ENCODE measurements around the gene CARD9. TPM values are rescaled to one million over a fixed set of nuclear protein-coding genes. Genes with fewer than 3 reads are reported as not detected.
"Not testable (repeated sequence)": the region's sequence is repeated elsewhere in the genome, so short reads cannot be mapped to it uniquely, and the experiment has no call there.

The CARD9 gene
- total RNA-seq, 2 experiments from 2014 or later: 0.92 to 1.7 TPM

DNA sequence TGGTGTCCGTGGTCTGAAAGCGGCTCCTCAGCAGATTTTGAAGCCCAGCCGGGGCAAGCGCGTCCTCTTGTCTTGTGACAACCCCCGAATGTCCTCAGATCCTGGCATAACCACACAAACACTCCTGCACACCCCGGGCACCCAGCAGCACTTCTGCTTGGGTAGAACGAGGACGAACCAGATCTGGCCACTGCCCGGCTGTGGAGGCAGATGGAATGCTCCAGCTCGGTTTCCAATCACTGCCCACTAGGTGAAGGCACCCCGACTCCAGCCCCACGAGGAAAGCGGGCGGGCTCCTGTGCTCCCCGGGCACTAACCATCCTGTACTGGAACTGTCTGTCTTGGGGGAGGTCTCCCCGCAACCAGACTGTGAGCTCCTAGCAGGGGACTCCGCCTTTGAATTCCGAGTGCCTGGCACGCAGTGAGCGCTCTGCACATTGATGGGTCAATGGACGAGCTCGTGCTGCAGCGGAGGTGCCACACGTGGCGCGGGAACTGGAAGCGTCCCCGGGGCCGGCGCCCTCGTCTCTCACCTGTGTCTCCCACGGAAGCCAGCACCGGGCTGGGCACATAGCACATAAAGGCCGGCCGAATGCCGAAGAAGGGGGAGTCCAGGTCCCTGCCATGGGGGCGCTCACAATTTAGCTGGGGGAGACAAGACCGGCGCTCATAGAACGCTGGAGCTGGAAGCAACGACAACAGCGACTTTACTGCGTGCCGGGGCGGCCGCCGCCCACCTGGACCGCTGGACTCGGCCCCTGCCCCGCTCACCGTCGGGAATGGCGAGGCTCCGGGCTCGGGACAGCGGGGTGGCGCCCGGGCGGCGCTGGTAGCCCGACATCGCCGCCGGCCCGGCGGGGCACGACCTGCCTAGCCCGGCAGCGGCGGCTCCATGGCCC is 36.3 kb upstream of the CARD9 start:
- DNase-seq (ENCODE audit: low spot score): peak; percentile 61
- no peaks in the 10 kb centered on the region for H3K9me2 ChIP-seq (ENCODE audit: insufficient read depth, low read length)
- peak overlapping the region; percentile 92 for H3K4me3 ChIP-seq (ENCODE audit: low read depth, low read length, poor library complexity, severe bottlenecking)
- ChIA-PET POLR2A (interaction anchor here (0.5 to 1.4 kb wide), 5 partner anchors 9 to 1139 kb away, joined by 3 to 5 read pairs (median 4); partner anchors contain the start of gene DNLZ), CTCF (ENCODE audit: unreplicated experiment) (interaction anchor here (0.6 to 0.7 kb wide), 2 partner anchors 44 to 47 kb away, joined by 3 read pairs; partner anchors contain the start of gene DNLZ)
- TF ChIP-seq EZH2phosphoT487 (IDR thresholded peaks at IDR 0.05; ENCODE audit: borderline replicate concordance, low read depth, low read length): no peak
- TF ChIP-seq, protein P1, sequence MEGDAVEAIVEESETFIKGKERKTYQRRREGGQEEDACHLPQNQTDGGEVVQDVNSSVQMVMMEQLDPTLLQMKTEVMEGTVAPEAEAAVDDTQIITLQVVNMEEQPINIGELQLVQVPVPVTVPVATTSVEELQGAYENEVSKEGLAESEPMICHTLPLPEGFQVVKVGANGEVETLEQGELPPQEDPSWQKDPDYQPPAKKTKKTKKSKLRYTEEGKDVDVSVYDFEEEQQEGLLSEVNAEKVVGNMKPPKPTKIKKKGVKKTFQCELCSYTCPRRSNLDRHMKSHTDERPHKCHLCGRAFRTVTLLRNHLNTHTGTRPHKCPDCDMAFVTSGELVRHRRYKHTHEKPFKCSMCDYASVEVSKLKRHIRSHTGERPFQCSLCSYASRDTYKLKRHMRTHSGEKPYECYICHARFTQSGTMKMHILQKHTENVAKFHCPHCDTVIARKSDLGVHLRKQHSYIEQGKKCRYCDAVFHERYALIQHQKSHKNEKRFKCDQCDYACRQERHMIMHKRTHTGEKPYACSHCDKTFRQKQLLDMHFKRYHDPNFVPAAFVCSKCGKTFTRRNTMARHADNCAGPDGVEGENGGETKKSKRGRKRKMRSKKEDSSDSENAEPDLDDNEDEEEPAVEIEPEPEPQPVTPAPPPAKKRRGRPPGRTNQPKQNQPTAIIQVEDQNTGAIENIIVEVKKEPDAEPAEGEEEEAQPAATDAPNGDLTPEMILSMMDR (conservative IDR thresholded peaks at IDR 0.05; ENCODE audit: low read length): no peak
- peaks cover 49% of the 10 kb centered on the region for H3K79me2 ChIP-seq (ENCODE audit: insufficient read depth, low read depth, low read length)
- no peaks in the 10 kb centered on the region for H3K9me3 ChIP-seq (ENCODE audit: low read length)
- peak overlapping the region; percentile 56 for H3K27ac ChIP-seq (ENCODE audit: low read depth, low read length, poor library complexity, severe bottlenecking)
- H4K20me1 ChIP-seq (ENCODE audit: insufficient read depth, low read length): no peaks in the 10 kb centered on the region
- BruUV-seq (replicated peaks): TSS peak; percentile 52
- H2AFZ ChIP-seq (ENCODE audit: low read length): no peak overlapping the region
- intact Hi-C loops (cut with micrococcal nuclease; ENCODE audit: unreplicated experiment): loop anchor here (2.0 kb wide), 1 partner anchor 73 kb away; the partner anchor contains the start of gene SEC16A
- H3K4me1 ChIP-seq (ENCODE audit: insufficient read depth, low read length, poor library complexity, severe bottlenecking): peaks cover 37% of the 10 kb centered on the region
- H3K4me2 ChIP-seq (ENCODE audit: low read length): peak overlapping the region; percentile 100
- peaks cover 71% of the 10 kb centered on the region for H3K36me3 ChIP-seq (ENCODE audit: insufficient read depth, low read length)

DNA sequence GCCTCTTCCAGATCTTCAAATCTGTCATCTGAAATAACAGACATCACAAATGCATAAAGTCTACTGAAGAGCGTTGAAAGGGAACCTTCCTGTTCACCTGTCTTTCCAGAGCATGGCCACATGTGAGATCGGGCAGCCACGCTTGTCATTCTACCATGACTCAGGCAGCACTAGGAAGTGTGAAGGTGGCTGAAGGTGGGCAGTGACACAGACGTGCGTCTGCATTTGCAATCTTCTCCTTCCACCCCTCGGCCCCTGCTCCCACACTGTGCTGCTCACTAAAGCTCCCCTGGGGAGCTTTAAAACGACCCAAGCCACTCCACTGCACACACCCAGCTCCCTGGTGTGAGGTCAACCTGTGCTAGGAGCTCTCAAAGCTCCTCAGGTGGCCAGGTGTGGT is 34.4 kb upstream of the CARD9 start:
- BruUV-seq (replicated peaks): no TSS peak
- H2AFZ ChIP-seq (ENCODE audit: low read length): no peak overlapping the region
- no peak overlapping the region for H3K4me3 ChIP-seq (ENCODE audit: low read depth, low read length, poor library complexity, severe bottlenecking)
- no peak for DNase-seq (ENCODE audit: low spot score)
- no peaks in the 10 kb centered on the region for H3K9me3 ChIP-seq (ENCODE audit: low read length)
- peaks cover 69% of the 10 kb centered on the region for H3K36me3 ChIP-seq (ENCODE audit: insufficient read depth, low read length)
- no peak for TF ChIP-seq EZH2phosphoT487 (IDR thresholded peaks at IDR 0.05; ENCODE audit: borderline replicate concordance, low read depth, low read length)
- TF ChIP-seq, protein P1 (conservative IDR thresholded peaks at IDR 0.05; ENCODE audit: low read length): no peak
- no peak overlapping the region for H3K4me2 ChIP-seq (ENCODE audit: low read length)
- H4K20me1 ChIP-seq (ENCODE audit: insufficient read depth, low read length): no peaks in the 10 kb centered on the region
- peaks cover 43% of the 10 kb centered on the region for H3K4me1 ChIP-seq (ENCODE audit: insufficient read depth, low read length, poor library complexity, severe bottlenecking)
- peaks cover 49% of the 10 kb centered on the region for H3K79me2 ChIP-seq (ENCODE audit: insufficient read depth, low read depth, low read length)
- POLR2A ChIA-PET: no interaction called here
- CTCF ChIA-PET (ENCODE audit: unreplicated experiment): no interaction called here
- H3K9me2 ChIP-seq (ENCODE audit: insufficient read depth, low read length): no peaks in the 10 kb centered on the region
- intact Hi-C loops (cut with micrococcal nuclease; ENCODE audit: unreplicated experiment): no loop called here
- no peak overlapping the region for H3K27ac ChIP-seq (ENCODE audit: low read depth, low read length, poor library complexity, severe bottlenecking)

DNA sequence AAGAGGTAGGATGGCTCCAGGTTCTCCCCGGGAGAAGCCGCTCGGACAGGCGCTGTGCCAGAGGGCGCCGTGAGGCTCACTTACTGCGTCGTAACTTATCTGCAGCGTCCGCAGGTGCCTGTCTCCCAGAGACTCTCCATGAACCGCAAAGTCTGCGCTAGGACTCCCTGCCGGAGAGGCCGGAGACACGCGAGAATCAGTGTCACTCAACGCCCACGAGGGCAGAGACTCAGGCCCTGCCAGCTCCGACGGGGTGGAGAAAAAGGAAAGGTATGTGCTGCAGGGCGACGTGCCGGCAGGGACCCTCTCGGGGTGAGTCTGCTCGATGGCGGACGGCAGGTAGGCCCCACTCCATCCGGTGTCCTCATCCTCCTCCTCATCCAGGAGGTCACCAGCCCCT is 33.6 kb upstream of the CARD9 start:
- POLR2A ChIA-PET; BruUV-seq (replicated peaks); H3K27ac ChIP-seq (ENCODE audit: low read depth, low read length, poor library complexity, severe bottlenecking); CTCF ChIA-PET (ENCODE audit: unreplicated experiment); H3K9me2 ChIP-seq (ENCODE audit: insufficient read depth, low read length); DNase-seq (ENCODE audit: low spot score); H3K4me3 ChIP-seq (ENCODE audit: low read depth, low read length, poor library complexity, severe bottlenecking); H4K20me1 ChIP-seq (ENCODE audit: insufficient read depth, low read length); H3K9me3 ChIP-seq (ENCODE audit: low read length); H3K4me2 ChIP-seq (ENCODE audit: low read length); intact Hi-C loops (cut with micrococcal nuclease; ENCODE audit: unreplicated experiment); H2AFZ ChIP-seq (ENCODE audit: low read length): not testable (repeated sequence)
- Histone ChIP-seq H3K4me1 (ENCODE audit: insufficient read depth, low read length, poor library complexity, severe bottlenecking) (peaks cover 41% of the 10 kb centered on the region), H3K79me2 (ENCODE audit: insufficient read depth, low read depth, low read length) (peaks cover 41% of the 10 kb centered on the region), H3K36me3 (ENCODE audit: insufficient read depth, low read length) (peaks cover 68% of the 10 kb centered on the region)

DNA sequence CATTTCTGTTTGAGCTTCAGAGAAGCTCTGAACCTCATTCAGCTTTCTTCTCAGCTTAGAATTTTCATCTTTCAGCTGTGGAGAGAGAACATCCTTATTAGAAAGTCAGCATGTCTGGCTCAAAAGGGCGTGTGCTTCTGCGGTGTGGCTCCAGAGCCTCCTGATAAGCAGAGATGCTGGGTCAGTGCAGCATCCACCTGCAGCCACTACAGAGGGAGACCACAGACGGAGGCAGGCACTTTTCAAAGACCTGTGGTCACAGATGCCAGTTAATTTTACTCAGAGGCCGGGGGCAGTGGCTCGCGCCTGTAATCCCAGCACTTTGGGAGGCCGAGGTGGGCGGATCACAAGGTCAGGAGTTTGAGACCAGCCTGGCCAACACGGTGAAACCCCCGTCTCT is 32.4 kb upstream of the CARD9 start:
- H4K20me1 ChIP-seq (ENCODE audit: insufficient read depth, low read length); H2AFZ ChIP-seq (ENCODE audit: low read length); DNase-seq (ENCODE audit: low spot score); H3K9me2 ChIP-seq (ENCODE audit: insufficient read depth, low read length); CTCF ChIA-PET (ENCODE audit: unreplicated experiment); BruUV-seq (replicated peaks); H3K9me3 ChIP-seq (ENCODE audit: low read length); H3K27ac ChIP-seq (ENCODE audit: low read depth, low read length, poor library complexity, severe bottlenecking); H3K4me3 ChIP-seq (ENCODE audit: low read depth, low read length, poor library complexity, severe bottlenecking); H3K4me2 ChIP-seq (ENCODE audit: low read length); intact Hi-C loops (cut with micrococcal nuclease; ENCODE audit: unreplicated experiment); POLR2A ChIA-PET: not testable (repeated sequence)
- Histone ChIP-seq H3K36me3 (ENCODE audit: insufficient read depth, low read length) (peaks cover 74% of the 10 kb centered on the region), H3K4me1 (ENCODE audit: insufficient read depth, low read length, poor library complexity, severe bottlenecking) (peaks cover 31% of the 10 kb centered on the region), H3K79me2 (ENCODE audit: insufficient read depth, low read depth, low read length) (peaks cover 30% of the 10 kb centered on the region)

Data from OCI-LY7 (cell line).